Activated T-helper 17 cell treated with anti-CD3 and anti-CD28 coated beads, Interleukin-2, amount 50 U/mL, for 72 hours (primary cell): ENCODE results near the gene GDI2. TPM values are rescaled to one million over a fixed set of nuclear protein-coding genes. Genes with fewer than 3 reads are reported as not detected.
"Not testable (repeated sequence)": the region's sequence is repeated elsewhere in the genome, so short reads cannot be mapped to it uniquely, and the experiment has no call there.

Experiments
- ATAC-seq: fragments of 150-1000 bp; cut with Tn5 transposase; replicated peaks from 2 replicates; pipeline ENCODE4 v1.10.0; 2021; ENCODE audit warnings: mild to moderate bottlenecking, moderate library complexity
- H3K27ac Mint-ChIP-seq: one replicate; pipeline ENCODE4 v1.8.0; 2022; ENCODE audit warnings: mixed read lengths
- H3K27me3 Mint-ChIP-seq: one replicate; pipeline ENCODE4 v1.8.0; 2022; ENCODE audit warnings: mixed read lengths
- H3K36me3 Mint-ChIP-seq: one replicate; pipeline ENCODE4 v1.8.0; 2022; ENCODE audit warnings: low read depth, mild to moderate bottlenecking, mixed read lengths
- H3K4me1 Mint-ChIP-seq: one replicate; pipeline ENCODE4 v1.8.0; 2022; ENCODE audit warnings: mixed read lengths
- H3K4me3 Mint-ChIP-seq: one replicate; pipeline ENCODE4 v1.8.0; 2022; ENCODE audit warnings: mild to moderate bottlenecking, mixed read lengths
- H3K9me3 Mint-ChIP-seq: one replicate; pipeline ENCODE4 v1.8.0; 2022; ENCODE audit warnings: mixed read lengths
- total RNA-seq, 2 donors: library from RNA; stranded (reverse); gene quantifications; one replicate each; pipeline ENCODE4 v1.2.3, GENCODE V29; 2022

GDI2 gene
- total RNA-seq, 2 donors from 2014 or later: 190 to 266 TPM

DNA sequence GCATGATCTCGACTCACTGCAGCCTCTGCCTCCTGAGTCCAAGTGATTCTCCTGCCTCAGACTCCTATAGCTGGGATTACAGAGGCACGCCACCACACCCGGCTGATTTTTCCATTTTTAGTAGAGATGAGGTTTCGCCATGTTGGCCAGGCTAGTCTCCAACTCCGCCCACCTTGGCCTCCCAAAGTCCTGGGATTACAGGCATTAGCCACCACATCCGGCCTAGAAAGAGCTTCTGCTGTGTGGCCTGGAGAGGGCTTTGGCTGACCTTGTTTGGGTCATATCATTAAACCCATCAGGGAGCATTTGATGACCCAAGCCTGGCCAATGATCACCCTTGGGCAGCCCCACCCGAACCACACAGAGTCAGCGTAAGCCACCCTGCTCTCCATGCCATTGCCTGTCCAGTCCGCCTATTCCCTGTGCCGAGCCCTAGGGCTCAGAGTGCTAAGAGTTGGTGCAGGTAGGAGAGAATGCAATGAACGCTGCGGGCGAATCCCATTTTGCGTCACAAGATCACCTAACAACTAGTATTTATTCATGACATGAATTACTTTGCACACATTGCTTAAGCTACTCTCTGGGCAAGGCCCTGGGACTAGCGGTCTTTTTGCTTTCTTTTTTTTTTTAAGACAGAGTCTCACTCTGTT, 22.3 kb upstream of the GDI2 start:
- H3K4me1 Mint-ChIP-seq: no peaks in the 10 kb centered on the region
- no peaks in the 10 kb centered on the region for H3K9me3 Mint-ChIP-seq
- H3K27me3 Mint-ChIP-seq: peaks cover 3% of the 10 kb centered on the region
- ATAC-seq: no peak
- H3K36me3 Mint-ChIP-seq: no peaks in the 10 kb centered on the region
- no peak overlapping the region for H3K27ac Mint-ChIP-seq
- no peak overlapping the region for H3K4me3 Mint-ChIP-seq

DNA sequence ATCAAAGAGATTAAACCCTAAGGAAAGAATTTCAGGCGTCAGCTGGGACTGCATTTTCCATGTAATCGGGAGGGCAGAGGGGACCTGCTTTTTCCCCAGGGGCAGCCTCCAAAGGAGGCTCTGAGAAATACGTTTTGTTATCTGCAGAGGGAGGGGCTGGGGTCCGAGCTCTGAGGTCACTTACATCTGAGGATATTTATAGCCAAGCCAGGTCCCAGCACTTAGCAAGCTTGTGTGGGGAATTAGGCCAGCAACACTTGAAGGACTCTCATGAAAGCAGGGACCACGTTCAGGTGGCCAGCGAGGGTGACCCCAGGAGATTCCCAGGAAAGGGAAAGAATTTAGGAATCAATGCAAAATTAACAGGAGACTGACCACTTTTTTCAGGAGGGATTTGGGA, 20.6 kb upstream of the GDI2 start:
- no peak overlapping the region for H3K27ac Mint-ChIP-seq
- no peak for ATAC-seq
- no peak overlapping the region for H3K4me3 Mint-ChIP-seq
- H3K4me1 Mint-ChIP-seq: no peaks in the 10 kb centered on the region
- no peaks in the 10 kb centered on the region for H3K36me3 Mint-ChIP-seq
- H3K27me3 Mint-ChIP-seq: no peaks in the 10 kb centered on the region
- no peaks in the 10 kb centered on the region for H3K9me3 Mint-ChIP-seq

DNA sequence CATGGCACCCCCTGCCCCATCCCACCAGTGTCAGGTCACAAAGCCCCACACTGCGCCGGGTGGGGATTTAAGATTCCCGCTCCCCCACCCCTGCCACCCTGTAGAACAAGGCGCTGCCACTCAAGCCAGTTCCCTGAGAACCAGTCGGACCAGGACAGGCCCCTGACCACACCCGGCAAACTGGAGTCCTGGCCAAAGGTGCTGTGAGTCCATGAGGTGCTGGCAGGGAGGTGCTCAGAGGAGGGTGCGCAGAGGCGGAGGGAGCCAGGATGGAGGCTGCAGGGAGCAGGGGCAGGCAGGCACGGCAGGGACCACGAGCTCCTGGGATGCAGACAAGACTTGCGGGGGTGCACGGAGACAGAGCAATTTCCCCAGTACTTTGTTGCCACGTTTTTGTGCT, 19.7 kb upstream of the GDI2 start:
- ATAC-seq: no peak
- H3K36me3 Mint-ChIP-seq: no peaks in the 10 kb centered on the region
- H3K27me3 Mint-ChIP-seq: no peaks in the 10 kb centered on the region
- no peaks in the 10 kb centered on the region for H3K9me3 Mint-ChIP-seq
- H3K27ac Mint-ChIP-seq: no peak overlapping the region
- no peaks in the 10 kb centered on the region for H3K4me1 Mint-ChIP-seq
- H3K4me3 Mint-ChIP-seq: no peak overlapping the region

DNA sequence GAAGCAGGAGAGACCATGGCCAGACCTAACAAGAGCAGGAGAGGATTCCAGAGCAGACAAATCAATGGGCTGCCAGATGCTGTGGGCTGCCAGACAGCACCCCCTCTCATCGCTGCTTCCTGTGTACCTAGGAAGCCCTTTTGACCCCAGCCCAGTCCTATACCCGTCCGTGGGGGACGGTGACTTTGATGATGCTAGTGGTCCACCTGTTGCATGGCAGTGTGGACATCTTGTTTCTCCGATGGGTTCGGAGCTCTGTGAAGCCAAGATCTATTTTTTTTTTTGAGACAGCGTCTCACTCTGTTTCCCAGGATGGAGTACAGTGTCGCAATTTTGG, 18.2 kb upstream of the GDI2 start:
- no peak overlapping the region for H3K27ac Mint-ChIP-seq

DNA sequence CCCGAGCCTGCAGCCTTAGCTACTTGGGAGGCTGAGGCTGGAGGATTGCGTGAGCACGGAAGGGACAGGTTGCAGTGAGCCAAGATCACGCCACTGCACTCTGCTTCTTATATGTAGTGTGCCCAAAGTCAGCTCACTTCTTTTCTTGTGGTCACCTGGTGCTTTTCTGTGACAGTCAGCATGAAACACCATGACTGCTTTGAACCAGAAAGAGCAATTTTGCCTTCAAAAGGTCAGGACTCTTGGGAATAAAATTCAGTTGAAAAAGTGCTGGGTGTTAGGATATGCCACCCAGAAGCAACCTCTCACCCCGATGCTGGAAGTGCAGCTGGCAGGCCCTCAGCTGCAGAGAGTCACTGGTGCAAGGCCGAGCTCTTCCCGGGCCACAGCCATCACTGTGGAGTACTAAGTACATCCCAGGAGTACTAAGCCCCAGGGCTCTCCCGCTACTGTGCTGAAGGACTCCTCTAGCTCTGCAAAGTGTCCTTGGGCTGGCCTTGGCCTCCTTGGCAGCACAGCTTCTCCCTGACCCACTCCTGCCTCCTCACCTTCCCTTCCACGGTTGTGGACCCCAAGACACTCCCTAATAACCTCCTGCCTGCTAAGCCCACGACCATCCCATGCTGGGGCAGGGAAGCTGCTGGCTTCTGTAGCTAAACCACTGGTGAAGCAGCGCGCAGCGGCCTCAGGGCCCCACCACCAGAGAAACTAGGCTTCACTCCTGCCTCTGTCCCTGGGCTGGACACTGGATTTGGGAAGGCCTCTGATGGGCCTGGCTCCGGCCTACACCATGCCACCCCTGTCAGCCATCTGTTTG, 17.6 kb upstream of the GDI2 start:
- no peak for ATAC-seq
- Mint-ChIP-seq H3K4me3 (no peak overlapping the region), H3K27ac (no peak overlapping the region), H3K4me1 (no peaks in the 10 kb centered on the region), H3K27me3 (no peaks in the 10 kb centered on the region), H3K36me3 (no peaks in the 10 kb centered on the region), H3K9me3 (no peaks in the 10 kb centered on the region)

More for the DNA sequence above, 18.2 kb upstream of the GDI2 start:
- Mint-ChIP-seq H3K36me3 (no peaks in the 10 kb centered on the region), H3K4me1 (no peaks in the 10 kb centered on the region), H3K9me3 (no peaks in the 10 kb centered on the region), H3K4me3 (no peak overlapping the region), H3K27me3 (no peaks in the 10 kb centered on the region)
- no peak for ATAC-seq

DNA sequence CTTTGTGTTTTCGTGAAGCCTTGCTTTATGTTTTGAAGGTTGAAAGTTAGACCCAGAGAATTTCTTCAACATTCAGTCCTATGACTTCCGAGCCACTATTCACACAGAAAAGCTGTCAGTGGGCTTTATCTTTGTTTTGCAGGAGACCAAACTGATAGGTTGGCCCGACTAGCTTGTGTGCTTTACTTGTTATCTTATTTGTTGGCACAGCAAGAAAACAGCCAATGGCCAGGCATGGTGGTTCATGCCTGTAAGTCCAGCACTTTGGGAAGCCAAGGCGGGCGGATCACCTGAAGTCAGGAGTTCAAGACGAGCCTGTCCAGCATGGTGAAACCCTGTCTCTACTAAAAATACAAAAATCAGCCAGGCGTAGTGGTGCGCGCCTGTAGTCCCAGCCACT, 16.0 kb upstream of the GDI2 start:
- no peaks in the 10 kb centered on the region for H3K27me3 Mint-ChIP-seq
- no peaks in the 10 kb centered on the region for H3K9me3 Mint-ChIP-seq
- no peak overlapping the region for H3K4me3 Mint-ChIP-seq
- ATAC-seq: no peak
- H3K27ac Mint-ChIP-seq: no peak overlapping the region
- H3K36me3 Mint-ChIP-seq: no peaks in the 10 kb centered on the region
- H3K4me1 Mint-ChIP-seq: no peaks in the 10 kb centered on the region

DNA sequence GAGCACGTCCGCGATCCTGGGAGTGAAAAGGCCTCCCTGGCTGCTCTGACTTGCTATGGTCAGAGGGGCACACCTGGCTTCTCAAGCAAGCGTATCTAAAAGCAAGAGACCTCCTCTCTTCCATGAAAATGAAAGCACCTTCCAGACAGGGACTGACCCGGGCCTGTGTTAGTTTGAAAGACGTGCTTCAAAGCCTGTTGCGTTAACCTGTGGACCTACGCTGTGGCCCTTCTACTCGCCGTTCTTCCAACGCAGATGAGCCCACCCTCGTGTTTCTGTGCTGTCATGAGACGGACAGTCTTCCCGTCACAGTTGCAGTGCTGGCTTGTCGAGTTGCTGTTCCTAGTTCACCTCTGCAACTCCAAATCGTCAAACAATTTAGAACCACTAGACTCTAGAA, 15.5 kb upstream of the GDI2 start:
- Mint-ChIP-seq H3K27ac (no peak overlapping the region), H3K4me3 (no peak overlapping the region), H3K27me3 (no peaks in the 10 kb centered on the region), H3K36me3 (no peaks in the 10 kb centered on the region), H3K9me3 (no peaks in the 10 kb centered on the region), H3K4me1 (no peaks in the 10 kb centered on the region)
- ATAC-seq: no peak

DNA sequence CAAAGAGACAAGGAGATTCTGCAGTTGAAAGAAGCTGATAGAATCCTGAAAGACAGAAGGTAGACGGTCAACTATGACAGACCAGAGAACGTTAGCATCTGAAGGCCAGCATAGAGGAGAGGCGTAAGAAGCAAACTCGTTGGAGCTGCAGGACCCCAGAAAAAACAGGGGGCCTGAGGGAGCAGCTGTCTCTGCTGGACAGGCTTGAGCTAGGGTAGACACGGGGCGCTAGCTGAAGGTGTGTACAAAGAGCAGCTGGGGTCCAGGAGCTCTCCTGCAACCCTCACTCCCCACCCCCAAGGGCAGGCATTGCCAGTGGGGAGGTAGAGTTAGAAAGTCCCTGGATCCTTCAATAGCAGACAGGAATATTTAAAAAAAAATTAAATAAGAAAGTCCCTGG, 14.6 kb upstream of the GDI2 start:
- Mint-ChIP-seq H3K4me1 (no peaks in the 10 kb centered on the region), H3K36me3 (no peaks in the 10 kb centered on the region), H3K27ac (no peak overlapping the region), H3K9me3 (no peaks in the 10 kb centered on the region), H3K4me3 (no peak overlapping the region), H3K27me3 (no peaks in the 10 kb centered on the region)
- ATAC-seq: no peak

DNA sequence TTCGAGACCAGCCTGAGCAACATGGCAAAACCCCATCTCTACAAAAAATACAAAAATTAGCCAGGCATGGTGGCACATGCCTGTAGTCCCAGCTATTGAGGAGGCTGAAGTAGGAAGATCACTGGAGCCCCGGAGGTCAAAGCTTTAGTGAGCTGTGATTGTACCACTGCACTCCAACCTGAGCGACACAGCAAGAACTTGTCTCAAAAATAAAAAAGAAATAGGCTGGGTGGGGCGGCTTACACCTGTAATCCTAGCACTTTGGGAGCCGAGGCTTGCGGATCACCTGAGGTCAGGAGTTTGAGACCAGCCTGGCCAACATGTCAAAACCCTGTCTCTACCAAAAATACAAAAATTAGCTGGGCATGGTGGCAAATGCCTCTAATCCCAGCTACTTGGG, 13.3 kb upstream of the GDI2 start:
- not testable (repeated sequence) for H3K27me3 Mint-ChIP-seq, H3K4me1 Mint-ChIP-seq, H3K9me3 Mint-ChIP-seq, H3K27ac Mint-ChIP-seq, ATAC-seq, H3K4me3 Mint-ChIP-seq, H3K36me3 Mint-ChIP-seq

DNA sequence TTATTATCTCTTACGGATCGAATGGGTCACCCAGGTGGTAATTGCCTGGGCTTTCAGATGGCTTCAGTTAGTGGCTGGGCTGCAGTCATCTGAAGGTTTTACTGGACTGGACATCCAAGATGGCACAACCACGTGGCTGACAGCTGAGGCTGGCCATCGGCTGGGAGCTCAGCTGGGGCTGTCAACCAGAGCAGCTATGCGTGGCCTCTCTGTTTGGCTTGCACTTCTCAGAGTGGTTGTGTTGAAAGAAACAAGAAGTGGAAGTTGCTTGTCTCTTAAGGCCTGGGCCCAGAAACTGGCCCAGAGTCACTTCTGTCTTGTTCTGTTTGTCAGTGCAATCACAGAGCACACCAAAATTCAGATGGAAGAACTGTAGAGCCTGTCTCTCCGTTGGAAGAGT, 5.7 kb upstream of the GDI2 start:
- no peak for ATAC-seq
- Mint-ChIP-seq H3K9me3 (peaks cover 6% of the 10 kb centered on the region), H3K27me3 (no peaks in the 10 kb centered on the region), H3K36me3 (no peaks in the 10 kb centered on the region), H3K27ac (peak overlapping the region; percentile 33), H3K4me3 (no peak overlapping the region), H3K4me1 (peaks cover 37% of the 10 kb centered on the region)

DNA sequence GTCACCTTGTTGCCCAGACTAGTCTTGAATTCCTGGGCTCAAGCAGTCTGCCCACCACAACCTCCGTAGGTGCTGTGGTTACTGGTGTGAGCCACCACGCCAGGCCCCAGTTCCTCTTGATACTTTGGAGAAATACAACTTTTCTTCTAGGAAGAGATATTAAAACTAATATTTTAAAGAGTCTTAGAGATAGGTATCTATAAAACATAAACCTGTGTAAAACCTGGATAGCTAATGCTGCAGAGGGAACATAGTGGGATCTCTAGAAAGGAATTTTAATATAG, 4.8 kb upstream of the GDI2 start:
- Mint-ChIP-seq H3K9me3 (peaks cover 6% of the 10 kb centered on the region), H3K27me3 (no peaks in the 10 kb centered on the region), H3K27ac (no peak overlapping the region), H3K4me3 (peak overlapping the region; percentile 24), H3K4me1 (peaks cover 37% of the 10 kb centered on the region), H3K36me3 (no peaks in the 10 kb centered on the region)
- no peak for ATAC-seq

DNA sequence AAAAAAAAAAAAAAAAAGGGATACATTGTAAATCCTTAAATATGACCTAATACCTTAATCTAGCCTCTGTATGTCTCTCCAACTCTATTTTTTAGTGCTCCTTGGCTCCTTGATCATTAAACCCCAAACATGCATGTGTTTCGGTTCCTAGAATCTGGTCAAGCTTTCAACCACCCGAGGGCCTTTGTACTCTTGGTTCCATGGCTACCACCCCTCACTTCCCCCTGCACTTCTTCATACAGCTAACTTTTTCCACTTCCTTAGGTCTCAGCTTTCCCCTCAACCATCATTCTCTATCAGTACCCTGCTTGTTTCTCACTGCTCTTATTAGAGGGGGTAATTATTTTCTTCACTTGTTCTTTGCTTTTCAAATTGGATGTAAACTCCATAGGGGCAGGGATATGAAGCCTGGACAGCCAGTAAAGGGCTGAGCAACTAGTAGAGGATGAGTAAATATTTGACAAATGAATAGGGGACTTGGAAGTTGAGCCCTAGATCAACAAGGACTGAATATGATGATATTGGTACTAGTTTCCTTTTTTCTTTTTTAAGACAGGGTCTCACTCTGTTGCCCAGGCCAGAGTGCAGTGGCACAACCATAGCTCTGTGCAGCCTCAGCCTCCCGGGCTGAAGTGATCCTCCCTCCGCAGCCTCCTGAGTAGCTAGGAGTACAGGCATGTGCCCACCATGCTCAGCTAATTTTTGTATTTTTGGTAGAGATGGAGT, 4.3 kb upstream of the GDI2 start:
- Mint-ChIP-seq H3K9me3 (peaks cover 6% of the 10 kb centered on the region), H3K27me3 (no peaks in the 10 kb centered on the region), H3K36me3 (peaks cover 1% of the 10 kb centered on the region), H3K4me1 (peaks cover 37% of the 10 kb centered on the region), H3K4me3 (peak overlapping the region; percentile 24), H3K27ac (peak overlapping the region; percentile 8)
- ATAC-seq: no peak

DNA sequence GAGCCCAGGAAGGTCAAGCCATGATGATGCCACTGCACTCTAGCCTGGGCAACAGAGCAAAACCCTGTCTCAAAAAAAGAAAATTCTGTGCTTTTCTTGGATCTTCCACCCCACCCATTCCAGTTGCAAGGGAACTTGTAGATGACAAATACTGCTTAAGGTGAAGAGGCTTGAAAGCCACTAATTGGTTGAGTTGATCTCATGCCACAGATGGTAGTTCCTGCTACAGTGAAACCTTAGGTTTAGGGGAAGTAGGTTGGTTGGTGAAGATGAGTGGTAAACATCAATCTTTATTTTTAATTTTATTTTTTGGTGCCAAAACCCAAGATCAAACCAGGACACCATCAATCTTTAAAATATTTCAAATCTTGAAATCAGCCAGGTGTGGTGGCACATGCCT, 2.9 kb upstream of the GDI2 start:
- H3K27me3 Mint-ChIP-seq: no peaks in the 10 kb centered on the region
- peaks cover 14% of the 10 kb centered on the region for H3K36me3 Mint-ChIP-seq
- peaks cover 45% of the 10 kb centered on the region for H3K4me1 Mint-ChIP-seq
- H3K9me3 Mint-ChIP-seq: peaks cover 6% of the 10 kb centered on the region
- no peak overlapping the region for H3K27ac Mint-ChIP-seq
- no peak overlapping the region for H3K4me3 Mint-ChIP-seq
- ATAC-seq: no peak

DNA sequence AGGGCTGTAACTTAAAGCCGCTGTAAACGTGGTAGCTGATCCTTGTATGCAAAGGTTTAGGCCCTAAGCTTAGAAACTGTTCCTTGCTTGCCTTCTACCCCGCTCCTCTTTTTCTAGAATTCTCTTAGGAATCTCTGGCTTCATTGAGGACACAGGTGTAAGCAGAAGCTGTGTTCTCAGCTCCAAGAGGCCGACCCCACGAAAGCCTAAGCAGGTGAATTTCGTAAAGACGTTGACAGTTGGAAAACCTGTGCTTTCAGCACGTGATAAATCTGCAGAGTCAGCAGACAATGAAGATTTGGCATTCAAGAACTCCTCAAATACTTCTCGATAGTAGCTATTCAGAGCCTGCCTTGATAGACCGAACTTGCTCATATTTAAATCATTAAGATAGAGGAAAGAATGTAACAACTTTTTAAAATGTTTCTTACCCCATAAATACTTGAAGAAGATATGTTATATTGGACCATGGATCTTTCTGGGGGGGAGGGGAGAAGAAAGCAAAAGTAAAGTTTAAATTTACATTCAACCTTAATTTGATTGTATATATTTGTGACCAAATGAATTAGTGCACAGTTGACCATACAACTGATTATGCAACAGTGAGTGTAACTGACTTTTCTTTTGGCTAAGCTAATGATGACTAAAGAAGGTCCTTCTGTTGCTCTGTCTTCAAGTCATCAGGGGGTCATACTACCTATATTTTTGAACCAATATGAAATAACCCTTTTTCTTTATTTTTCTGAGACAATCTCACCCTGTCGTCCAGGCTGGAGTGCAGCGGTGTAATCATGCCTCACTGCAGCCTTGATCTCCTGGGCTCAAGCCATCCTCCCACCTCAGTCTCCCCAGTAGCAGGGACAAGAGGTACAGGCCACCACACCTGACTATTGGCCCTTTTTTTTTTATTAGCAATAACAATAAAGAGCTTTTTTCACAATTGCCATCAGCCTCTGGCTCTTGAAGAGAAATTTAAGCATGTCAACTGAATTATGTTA, 1.2 kb upstream of the GDI2 start:
- Mint-ChIP-seq H3K4me1 (peaks cover 43% of the 10 kb centered on the region), H3K36me3 (peaks cover 21% of the 10 kb centered on the region), H3K27ac (peak overlapping the region; percentile 95), H3K9me3 (no peaks in the 10 kb centered on the region), H3K27me3 (no peaks in the 10 kb centered on the region), H3K4me3 (peak overlapping the region; percentile 99)
- no peak for ATAC-seq
